Muscle of back (tissue), 11 donors: Measurements from ENCODE around the gene DIS3L2. TPM values are rescaled to one million over a fixed set of nuclear protein-coding genes. Genes with fewer than 3 reads are reported as not detected.
"Not testable (repeated sequence)": the region's sequence is repeated elsewhere in the genome, so short reads cannot be mapped to it uniquely, and the experiment has no call there.

Experiments
- DNase-seq, 3 donors: peaks; one replicate each; pipeline versions ENCODE4 v3.0.0 to v3.0.0-alpha.2; 2013
- polyA plus RNA-seq, 10 donors: library from polyadenylated mRNA; unstranded; fragments of 120-200 nt; gene quantifications; one replicate each; pipeline ENCODE4 v1.2.1, GENCODE V29; 2013; ENCODE audit not compliant: insufficient read length in 10 of 10

Gene DIS3L2
- polyA plus RNA-seq, 10 donors = 19.2 to 27.2 (median 23.7) TPM

DNA sequence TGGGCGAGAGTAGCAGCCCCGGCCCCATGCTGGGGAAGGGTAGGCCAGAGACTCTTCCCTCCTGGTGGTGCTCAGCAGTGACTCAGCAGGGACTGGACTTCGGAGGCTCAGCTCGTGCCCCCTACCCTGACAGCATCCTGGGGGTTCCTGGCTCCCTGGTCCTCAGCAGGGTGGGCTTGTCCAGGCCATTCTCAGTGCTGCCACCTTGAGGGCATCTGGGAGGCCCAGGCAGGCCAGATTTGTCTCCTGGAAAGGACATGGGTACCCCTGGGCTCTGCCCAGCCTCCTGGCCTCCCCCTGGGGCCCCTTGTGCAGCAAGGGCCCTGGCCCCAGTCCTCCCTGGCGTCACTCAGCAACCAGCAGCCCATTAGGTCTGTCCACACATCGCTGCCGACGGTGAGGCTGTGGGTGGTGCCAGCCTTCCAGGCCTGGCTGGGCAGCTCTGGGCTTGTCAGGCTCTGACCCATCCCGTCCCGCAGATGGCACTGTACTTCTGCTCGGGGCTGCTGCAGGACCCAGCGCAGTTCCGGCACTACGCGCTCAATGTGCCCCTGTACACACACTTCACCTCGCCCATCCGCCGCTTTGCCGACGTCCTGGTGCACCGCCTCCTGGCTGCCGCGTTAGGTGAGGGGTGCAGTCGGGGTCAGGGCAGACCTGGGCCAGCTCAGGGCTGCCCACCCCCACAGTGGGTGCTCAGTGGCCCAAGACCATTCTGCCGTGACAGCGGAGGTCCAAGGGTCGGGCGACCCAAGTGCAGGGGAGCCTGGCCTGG is 372.0 kb downstream of the DIS3L2 start:
- no peak for DNase-seq

DNA sequence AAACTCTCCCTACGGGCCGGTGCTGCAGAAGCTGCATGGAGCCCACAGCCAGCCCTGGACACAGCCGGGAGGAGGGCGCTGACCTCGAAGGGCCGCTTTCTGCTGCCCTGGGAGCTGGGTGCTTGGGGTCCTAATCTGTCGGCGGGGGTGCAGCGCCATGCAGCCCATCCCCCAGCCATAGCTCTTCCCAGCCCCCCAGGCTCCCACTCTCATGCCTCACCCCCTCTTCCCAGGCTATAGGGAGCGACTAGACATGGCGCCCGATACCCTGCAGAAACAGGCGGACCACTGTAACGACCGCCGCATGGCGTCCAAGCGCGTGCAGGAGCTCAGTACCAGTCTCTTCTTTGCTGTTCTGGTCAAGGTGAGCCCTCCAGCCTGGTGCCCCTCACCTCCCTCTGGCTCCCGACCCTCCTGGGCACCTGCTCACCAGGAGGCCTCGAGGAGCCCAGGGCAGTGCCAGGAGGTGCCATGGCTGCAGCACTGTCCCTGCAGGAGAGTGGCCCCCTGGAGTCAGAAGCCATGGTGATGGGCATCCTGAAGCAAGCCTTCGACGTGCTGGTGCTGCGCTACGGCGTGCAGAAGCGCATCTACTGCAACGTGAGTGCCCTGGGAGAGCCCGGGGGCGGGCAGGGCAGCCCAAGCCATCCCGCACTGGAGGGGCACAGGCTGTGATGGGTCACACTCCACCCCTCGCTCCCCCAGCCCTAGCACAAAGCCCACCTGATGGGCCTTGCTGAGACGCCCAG is 372.8 kb downstream of the DIS3L2 start:
- DNase-seq = not testable (repeated sequence)

DNA sequence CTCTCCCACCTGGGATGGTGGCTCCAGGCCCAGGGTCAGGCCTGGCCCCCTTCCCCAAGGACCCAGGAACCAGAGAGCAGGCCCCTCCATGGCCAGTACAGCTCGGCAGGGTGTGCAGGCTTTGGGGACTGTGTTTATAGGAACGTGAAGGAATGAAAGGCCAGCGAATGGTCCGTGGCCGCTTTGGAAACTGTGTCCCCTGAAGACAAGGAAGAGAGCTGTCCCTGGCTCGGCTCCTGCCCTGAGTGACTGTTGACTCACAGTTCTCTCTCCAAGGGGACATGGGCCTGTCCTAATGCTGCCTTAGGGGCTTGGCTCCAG is 373.3 kb downstream of the DIS3L2 start:
- DNase-seq = not testable (repeated sequence)

DNA sequence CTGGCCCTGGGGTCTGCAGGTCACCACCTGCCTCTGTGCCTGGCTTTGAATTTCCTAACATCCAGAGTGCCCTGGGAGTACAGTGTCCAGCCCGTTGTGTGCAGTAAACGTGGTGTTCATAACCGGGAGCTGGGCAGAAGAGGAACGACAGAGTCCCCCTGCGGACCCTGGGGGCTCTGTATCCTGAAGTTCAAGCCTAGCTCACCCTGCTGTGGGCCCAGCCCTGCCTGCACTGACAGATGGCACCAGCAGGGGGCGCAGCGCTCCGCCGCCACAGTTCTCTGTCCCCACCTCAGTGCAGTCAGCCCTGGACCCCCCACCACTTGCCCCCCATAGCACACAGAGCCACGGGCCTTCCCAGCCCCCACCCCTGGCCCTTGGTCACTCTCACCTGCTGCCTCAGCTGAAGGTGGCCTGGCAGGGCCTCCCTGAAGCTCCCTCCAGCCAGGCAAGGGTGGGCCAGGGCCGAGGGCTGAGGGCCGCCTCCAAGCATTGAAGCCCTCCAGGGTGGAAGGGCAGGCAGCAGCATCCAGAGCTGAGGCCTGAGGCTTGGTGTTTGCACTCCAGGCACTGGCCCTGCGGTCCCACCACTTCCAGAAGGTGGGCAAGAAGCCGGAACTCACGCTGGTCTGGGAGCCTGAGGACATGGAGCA is 373.8 kb downstream of the DIS3L2 start:
- not testable (repeated sequence) for DNase-seq

DNA sequence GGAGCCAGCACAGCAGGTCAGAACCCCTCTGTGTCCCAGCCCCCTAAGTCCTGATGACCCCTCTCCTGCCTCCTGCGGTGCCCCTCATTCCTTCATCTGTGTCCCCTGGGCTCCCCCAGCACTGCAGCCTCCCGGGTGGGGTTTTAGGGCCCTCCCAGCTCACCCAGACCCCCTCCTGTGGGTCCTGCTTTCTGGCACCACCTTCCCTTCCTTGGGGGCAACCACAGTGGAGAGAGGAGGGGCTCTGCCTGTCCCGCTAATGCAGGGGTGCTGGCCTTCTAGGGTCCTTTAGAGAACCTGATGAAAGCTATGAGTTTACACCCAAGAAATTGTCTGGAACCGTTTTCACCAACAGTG is 374.3 kb downstream of the DIS3L2 start:
- DNase-seq = no peak

DNA sequence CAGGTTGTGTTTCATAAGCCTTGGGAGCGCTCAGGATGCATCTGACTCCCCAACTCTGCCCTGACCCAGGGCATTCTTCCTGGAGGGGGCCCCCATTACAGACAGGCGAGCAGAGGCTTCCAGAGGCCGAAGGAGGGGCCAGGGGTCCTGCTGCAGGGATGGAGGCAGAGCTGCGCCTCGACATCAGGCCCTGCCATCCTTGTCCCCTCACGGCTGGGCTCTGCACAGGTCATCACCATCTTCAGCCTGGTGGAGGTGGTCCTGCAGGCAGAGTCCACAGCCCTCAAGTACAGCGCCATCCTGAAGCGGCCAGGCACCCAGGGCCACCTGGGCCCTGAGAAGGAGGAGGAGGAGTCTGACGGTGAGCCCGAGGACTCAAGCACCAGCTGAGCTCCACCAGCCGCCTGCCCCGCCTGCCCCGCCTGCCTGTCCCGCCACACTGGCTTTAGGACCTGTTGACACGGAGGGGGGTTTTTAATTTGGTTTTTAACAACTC is 374.8 kb downstream of the DIS3L2 start:
- DNase-seq = no peak

DNA sequence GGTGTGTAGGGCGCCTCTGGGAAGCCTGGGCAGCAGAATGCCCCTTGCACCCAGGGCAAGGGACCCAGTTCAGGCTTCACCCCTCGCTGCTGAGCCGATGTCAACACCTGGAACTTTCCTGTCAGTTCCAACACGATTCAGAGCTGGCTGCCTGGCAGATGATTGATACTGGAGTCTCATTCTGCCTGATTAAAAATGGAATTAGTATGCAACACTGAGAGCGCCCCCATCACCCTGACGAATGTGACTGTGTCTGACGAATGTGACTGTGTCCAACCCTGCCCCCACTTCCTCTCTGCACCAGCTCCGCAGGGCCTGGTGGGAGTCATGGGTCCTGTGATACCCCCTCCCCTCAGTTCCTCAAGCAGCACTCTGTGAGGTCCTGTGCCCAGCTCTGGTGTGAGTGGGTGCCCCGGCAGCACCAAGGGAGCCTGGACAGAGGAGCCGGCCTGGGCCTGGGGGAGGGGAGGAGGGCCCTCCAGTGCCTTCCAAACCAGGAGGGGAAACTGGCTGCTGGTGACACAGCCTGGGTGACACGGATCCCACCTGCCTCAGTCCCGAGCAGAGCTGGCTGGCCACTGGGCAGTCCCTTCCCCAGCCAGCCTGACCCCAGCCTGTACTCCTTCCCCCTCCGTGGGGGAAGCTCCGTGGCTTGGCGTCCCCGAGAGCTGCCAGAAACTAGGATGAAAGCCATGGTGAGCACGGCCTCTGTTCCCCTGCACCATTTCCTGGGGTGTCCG is 375.6 kb downstream of the DIS3L2 start:
- DNase-seq = no peak

DNA sequence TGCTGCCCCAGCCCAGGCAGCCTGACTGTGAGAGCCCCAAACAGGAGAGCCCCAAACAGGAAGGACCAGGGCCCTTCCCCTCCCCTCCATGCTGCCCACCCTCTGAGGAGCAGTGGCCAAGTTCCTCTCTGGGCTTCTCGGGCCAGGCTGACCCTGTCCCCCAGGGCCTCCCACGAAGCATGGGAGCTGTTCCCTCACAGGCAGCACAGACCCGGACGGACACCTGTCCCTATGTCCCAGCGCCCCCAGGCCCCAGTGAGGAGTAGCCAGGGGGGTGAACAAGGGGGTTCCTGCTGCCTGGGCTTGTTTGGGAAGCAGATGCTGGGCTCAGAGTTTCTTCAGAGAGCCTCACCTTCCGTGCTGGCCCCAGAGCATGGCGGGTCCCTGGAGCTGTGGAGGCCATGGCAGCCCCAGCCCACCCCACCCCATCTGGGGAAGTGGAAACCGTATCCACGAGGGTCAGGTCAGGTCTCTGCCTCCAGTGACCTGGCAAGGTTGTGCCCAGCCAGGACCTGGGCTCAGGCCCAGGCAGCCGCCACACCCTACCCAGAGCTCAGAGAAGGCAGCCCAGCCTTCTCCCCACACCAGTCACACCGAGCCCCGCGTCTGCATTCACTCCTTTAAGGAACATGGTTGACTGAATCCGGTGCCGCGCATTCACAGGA is 376.7 kb downstream of the DIS3L2 start:
- not testable (repeated sequence) for DNase-seq

DNA sequence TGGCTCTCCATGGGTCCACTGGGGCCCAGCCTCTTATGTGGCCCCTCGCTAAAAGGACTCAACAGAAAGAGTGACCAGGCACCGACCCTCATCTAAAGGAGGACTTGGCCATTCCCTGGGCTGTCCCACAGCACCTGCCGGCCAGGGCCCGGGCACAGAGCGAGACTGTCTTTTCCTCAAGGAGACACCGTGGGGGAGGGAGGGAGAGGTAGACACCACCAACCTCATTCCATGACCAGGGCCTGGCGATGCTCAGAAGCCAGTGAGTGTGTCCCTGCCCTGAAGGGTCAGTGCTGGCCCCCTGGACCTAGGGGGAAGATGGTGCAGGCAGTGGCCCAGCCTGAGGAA is 377.2 kb downstream of the DIS3L2 start:
- no peak for DNase-seq

DNA sequence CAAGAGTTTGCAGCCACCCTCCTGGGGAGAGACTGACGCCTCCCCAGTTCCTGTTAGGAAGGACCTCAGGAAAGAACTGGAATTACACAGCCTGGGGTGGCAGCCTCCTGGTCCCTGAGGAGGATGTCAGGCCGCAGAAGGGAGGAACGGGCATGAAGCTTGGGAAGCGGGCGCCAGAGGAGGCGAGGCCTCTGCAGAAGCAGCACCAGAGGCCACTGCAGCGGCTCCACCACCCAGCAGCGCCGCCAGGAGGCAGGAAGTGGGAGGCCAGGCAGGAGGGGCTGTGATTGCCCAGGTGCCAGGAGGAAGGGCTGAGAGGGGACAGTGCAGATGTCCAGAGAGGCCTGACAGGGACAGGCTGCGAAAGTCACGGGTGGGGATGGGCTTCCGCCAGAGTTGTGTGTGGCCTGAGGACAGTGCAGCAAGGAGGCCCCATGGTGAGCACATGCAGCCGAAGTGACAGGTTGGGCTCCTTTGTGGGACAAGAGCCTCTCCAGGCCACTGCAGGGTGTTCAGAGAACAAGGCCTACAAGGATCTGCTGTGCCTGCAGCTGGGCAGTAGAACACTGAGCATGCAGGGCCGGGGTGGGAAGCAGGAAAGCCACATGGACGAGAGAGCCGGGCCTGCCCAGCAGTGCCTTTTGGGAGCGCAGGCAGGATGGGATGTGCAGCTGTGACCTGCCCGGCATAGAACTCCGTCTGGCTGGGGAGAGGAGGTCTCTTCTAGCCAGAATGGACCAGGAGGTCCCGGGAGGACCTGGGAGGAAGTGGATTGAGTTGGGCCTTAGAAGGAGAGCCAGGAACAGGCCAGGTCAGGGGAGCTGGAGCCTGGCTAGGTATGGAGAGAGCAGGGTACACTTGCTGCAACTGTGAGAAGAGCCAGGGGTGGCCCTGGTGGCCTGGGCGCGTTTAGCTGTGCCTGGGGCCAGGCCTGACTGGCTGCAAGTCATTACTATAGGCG is 377.9 kb downstream of the DIS3L2 start:
- no peak for DNase-seq

DNA sequence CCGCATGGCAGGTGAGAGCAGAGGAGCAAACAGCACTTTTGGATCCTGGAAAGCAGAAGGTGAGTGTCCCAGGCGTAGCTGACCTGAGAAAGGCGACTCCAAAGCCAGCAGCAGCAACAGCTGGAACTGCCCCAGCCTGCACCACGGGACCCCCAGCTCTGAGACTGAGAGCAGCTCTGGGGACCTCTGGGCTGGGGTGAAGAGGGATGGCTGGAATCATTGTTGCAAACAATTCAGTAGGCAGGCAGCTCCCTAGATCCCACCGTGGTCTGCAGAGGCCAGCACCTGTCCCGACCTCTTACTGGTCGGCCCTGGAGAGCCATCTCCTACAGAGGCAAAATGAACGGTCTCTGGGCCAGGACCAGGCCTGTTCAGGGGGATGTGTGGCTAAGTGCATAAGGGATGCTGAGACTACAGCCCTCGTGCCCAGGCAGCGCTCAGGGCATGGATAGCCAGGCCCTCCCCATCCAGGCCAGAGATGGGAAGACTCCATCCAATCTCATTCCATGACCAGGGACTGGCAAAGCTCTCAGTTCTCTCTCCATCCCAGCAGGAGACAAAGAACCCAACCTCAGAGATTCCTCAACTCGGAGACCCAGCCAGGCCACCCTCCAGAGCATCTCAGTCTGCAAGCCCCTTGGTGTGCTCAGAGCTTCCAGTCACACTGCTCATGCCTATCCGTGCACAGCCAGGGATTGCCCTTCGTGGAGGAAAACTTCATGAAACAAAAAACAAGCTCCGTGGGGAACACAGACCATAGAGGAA is 378.8 kb downstream of the DIS3L2 start:
- no peak for DNase-seq

DNA sequence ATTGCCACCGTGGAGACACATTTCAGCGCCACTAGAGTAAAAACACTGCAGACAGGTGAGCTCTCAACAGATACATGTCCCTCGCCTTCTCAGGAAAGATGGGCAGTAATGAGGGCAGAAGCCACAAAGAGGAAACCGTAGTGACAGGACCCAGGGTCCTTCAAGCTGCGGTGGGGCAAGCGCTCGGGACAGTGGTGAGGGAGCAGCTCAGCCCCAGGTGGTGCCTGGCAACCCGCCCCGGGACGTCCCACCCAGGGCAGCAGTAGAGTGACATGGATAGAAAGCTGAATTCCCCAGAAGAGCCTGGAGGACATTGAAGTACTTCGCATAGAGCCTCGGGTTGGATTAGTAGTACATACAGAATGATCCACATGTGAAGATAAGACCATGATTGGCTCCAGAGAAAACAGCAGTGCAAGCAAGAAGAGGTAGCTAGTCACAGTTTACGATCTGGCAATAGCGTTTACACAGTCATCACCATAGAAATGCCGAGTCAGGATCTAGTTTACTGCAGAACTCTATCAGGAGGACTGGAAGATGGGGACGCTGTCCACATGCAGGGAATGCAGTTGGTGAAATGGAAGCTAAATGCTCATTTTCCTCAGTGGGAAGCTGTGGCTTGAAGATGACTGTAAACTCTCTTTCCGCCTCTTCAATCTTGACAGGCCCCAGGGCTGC is 379.7 kb downstream of the DIS3L2 start:
- no peak for DNase-seq

DNA sequence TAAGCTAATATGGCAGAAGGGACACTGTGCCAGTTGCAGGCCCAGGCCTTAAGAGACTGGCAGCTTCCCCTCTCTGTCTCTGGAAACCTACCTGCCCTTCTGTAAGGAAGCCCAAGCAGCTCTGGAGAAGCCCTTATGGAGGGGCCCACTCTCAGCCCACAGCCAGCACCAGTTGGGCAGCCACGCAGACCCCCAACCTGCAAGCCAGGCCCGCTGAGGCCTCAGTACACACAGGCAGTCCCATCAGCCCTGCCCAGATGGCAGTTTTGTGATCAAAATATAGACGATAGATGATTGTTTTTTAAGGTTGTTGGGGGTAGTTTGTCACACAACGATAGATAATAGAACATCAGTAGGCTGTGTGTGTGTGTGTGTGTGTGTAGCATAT is 380.2 kb downstream of the DIS3L2 start:
- no peak for DNase-seq

DNA sequence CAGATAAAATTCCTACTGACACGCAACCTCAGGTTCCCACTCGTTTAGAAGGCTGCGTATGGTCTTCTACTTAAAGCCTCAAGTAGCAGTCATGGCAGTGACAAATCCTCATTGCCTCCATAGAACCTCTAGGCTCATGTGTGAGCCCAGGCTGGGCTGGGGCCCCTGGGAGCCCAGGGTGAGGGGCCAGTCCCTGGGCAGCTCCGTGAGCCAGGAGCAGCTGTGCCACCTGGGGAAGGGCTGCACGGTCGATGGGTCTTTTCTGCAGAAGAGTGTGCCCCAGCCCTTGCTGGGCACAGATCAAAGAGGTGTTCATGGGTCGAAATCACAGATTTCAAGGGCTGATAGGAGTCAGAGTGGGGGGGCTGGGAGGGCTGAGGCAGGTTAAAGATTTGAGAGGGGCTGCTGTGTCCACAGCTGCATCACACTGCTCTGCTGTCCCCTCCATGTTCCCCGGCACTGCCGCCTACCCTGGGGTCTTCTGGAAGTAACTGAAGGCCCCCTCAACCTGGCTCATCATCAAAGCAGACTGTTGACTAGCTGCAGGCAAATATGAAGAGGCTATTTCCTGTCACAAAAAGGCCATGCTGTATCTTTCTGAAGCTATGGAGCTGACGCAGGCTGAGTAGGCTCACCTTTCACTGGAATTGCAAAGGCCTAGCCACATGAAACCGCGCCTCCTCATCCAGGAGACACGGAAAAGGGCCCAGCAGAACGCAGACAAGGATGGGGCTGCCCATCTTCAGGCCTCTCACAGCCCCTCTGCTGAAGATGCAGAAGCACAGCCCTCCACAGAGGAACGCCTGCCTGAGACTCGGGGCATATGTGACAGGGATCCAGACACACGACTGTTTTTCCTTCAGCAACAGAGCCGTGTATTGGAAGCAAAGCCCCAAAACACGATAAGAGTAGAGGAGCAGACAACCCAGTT is 381.4 kb downstream of the DIS3L2 start:
- DNase-seq = no peak

DNA sequence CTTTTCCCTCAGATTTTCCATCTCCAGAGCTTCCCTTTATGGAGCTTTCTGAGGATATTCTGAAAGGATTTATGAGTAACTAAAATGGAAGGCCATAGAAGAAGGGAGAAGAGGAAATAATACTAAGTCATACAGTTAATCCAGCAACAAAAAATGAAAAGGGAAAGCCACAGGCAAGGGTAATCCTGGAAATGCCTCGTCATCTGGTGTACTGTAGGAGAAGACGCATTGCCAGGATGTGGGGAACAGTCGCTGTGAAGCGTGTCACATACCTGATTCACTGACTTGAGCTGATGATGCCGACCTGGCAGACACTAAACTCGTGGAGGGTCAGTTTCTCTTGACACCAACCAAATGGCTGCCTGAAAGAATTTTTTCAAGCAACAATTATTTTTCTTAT is 382.3 kb downstream of the DIS3L2 start:
- DNase-seq = no peak

DNA sequence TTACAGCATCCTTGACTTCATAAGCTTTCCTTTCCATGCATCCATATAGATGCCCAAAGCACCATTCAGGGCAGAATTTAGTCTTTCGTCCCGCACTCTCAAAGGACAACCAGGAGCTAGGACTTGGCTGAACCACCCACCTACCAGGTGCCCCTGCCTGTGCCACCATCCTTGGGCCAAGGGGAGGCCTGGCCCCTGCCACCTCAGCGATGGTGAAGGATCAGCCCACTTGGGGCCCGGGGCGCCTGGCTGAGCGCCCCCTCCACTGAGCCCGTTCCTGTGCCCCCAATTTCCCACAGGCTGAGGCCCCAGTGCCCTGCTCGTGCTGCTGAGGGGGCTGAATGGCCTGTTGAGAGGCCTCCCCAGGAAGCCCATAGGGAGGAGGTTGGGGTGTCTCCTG is 383.7 kb downstream of the DIS3L2 start:
- DNase-seq = no peak

DNA sequence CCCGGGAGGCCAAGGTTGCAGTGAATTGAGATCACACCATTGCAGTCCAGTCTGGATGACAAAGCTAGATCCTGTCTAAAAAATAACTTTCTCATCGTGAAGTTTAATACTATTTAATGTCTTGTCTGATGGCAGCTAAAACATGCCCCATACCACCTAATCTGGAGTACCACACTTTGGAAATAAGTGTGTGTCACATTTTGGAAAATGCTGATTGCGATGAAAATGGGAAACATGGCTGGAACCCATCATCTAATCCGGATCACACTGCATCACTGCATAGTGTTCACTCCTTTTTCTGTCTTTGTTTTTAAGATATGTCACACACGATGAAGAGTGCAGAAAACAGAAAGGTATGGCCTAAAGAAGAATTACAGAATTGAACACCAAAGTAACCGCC is 385.9 kb downstream of the DIS3L2 start:
- DNase-seq = no peak

DNA sequence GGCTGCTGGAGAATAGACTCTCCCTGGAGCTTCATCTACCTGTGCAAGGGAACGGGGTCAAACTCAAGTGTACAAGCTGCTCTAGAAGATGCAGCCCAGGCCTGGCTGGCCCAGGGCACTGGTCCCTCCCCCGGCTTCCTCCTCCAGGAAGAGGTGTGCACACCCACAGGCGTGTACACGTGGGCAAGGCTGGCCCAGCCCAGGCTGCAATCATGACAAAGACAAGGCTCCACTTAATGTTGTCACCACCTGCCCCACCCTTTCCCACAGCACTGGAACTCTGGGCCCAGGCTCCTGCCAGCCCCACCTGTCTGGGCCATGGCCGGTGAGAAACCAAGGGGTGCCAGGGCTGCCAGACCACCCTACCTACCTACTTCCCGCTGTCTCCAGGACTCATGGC is 387.4 kb downstream of the DIS3L2 start:
- DNase-seq = no peak
